Kasumi-1 (cell line): ENCODE data around the gene SYNJ2.

Experiments used
- DNase-seq, 2 experiments: peaks; one replicate each; lab custom pipeline; 2025; lab: John Stamatoyannopoulos, UW

The SYNJ2 gene

DNA sequence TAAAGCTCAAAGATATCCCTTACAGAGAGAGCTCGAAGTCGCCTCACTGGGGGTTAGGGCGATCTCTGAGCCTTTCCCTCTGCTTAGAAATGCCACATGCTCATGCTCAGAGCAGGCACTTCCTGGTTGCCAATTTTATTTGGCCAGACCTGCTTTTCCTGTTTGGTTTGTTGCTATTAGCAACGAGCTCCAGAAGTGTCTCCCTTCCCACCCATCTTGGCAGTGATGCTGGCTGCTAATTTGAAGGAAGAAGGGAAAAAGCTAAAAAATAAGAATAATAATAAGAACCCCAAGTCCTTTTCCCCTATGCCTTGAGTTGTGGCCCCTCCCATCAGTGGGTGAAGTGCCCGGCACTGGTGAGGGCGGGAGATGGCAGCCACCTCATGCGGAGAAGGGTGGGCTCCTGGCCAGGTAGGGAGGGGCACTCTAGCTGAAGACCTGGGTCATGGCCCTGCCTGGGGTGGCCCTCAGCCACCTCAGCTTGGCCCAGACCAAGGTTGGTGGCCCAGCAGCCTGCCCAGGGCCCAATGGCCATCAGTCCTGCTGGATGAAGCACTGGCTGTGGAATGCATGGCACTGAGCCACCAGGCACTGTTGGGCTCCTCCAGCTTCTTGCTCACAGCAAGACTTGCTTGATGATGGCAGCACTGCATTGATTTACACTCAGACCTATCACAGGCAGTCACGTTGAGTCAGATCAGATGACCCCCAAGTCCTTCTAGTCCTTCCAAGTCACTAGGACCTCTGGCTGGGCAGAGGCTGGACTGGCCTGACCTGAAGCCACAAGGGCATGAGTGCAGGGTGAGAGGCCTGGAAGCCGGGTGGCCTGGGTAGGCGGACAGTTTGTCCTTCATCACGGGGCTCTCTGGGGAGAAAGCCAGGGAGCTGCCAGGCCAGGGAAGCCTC, 79.0 kb downstream of the SYNJ2 start:
- DNase-seq: peak; percentile 8 to 15

GRCh38 chr6:158061361-158061708, 79.7 kb downstream of the SYNJ2 start:
- DNase-seq: no peak

DNA sequence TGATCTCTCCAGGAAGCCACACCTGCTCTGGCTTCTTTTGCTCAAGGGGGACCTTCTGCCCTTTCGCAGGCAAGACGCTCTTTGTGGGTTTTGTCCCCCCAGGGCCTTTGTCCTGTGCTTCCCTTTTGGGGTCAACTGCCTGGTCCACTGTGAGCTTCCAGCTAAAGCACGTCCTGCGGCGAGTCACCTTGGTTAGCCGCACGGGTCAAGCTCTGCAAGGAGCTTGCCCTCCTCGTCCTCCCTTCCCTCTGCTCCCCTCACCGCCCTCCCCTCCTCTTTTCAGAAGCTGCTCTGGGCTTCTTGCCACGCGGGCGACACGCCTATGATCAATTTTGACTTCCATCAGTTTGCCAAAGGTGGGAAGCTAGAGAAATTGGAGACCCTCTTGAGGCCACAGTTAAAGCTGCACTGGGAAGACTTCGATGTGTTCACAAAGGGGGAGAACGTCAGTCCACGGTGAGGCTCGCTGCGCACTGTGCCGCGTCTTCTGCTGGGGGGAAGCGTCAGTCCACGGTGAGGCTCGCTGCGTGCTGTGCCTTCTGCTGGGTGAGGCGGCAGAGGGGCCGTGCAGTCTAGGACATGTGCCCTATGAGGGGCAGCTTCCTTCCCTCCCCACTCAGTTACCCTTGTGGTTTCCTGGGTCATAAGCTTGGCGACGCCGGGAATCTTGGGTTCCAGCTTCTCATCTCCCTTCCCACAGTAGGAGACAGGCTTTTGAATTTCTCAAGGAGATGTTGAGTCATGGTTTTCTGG, 80.2 kb downstream of the SYNJ2 start:
- no peak for DNase-seq

DNA sequence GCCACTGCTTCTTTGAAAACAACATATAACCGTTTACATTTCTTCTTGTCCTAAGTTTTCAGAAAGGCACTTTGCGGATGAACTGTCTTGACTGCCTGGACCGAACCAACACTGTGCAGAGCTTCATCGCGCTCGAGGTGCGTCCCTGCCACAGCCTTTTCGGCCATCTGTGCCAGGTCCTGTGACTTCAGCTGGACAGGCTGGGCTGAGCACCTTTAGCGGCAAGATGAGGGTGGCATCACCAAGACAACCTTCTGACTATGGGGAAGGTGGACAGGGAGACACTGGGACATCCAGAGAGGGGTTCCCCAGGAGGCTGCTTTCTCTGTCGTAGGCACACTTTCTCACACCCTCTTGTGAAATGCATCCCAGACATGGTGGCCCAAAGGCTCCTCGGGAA, 82.1 kb downstream of the SYNJ2 start:
- DNase-seq: no peak

- DNase-seq: no peak
Observed at GRCh38 chr6:158064725-158065251, 83.1 kb downstream of the SYNJ2 start.

DNA sequence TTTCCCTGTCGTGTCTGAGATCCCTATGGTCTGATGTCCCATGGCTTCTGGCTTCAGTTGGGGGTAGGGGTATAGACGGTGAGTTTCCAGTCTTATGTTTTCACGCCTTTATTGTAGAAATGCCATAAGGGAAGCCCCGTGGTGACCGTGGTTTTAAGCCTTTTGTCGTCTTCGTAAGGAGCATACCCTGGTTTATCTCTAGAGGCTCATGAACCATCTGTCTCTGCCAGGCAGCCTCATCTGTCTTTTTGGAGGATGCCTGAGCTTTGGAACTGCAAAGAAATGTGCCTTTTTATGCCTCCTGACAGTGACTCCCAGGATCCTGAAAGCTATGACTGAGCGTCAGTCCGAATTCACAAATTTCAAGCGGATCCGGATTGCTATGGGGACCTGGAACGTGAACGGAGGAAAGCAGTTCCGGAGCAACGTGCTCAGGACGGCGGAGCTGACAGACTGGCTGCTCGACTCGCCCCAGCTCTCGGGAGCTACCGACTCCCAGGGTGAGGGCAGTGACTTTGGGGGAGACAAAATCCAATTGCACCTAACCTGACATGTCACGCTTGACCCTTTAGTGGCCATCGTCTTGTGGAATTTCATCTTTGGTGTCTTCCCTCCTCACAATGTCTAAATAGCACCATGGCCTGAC, 84.6 kb downstream of the SYNJ2 start:
- no peak for DNase-seq

GRCh38 chr6:158067436-158068015, 85.9 kb downstream of the SYNJ2 start:
- no peak for DNase-seq

DNA sequence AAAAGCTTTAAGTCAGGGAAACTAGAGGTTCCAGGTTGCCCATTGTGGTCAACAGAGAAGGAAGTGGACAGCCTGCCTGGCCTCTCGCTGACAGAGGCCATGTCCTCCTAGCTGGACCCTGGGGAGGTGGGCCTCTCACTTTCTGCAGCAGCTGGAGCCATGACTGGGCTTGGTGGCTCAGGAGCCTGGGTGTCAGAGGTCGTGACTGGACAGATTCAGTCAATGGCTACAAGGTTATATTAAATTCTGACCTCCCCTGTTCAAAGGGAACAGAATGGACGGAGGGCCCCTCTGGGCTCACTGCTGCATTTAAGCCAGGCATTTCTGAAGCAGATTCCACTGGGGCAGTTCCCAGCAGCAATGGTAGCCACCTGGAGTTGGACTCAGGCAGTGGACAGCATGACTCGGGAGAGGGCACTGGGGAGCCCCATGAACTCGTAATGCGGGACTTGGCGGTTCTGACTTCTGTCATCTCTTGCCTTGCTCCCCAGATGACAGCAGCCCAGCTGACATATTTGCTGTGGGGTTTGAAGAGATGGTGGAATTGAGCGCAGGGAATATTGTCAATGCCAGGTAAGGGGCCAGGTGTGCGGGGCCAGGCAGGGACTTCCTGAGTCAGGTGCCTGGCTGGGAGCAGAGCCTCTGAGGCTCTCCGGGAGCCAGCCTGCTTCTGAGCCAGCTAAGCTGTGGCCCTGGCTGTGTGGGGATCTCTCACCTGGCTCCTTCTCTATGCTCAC, 86.7 kb downstream of the SYNJ2 start:
- no peak for DNase-seq

GRCh38 chr6:158068893-158069799, 87.5 kb downstream of the SYNJ2 start:
- no peak for DNase-seq

DNA sequence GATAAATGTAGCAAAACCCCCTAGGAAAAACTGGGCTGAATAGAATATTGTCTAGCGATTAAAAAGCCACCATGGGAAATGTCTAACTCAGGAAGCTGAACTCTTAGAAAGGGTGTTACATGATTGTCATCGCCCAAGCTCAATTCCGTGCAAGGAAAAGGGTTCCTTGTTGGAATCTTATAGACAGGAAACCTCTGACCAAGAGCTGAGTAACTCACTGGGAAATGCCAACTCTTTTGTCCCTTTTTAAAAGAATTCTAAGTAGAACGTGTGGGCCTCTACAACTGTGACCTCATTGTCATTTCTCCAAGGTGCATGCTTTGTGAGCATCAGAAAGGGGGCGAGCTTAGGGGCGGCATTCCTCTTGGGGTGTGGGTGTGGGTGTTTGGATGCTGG, 88.1 kb downstream of the SYNJ2 start:
- DNase-seq: no peak

- DNase-seq: no peak
Observed at GRCh38 chr6:158070513-158070912, 88.8 kb downstream of the SYNJ2 start.

DNA sequence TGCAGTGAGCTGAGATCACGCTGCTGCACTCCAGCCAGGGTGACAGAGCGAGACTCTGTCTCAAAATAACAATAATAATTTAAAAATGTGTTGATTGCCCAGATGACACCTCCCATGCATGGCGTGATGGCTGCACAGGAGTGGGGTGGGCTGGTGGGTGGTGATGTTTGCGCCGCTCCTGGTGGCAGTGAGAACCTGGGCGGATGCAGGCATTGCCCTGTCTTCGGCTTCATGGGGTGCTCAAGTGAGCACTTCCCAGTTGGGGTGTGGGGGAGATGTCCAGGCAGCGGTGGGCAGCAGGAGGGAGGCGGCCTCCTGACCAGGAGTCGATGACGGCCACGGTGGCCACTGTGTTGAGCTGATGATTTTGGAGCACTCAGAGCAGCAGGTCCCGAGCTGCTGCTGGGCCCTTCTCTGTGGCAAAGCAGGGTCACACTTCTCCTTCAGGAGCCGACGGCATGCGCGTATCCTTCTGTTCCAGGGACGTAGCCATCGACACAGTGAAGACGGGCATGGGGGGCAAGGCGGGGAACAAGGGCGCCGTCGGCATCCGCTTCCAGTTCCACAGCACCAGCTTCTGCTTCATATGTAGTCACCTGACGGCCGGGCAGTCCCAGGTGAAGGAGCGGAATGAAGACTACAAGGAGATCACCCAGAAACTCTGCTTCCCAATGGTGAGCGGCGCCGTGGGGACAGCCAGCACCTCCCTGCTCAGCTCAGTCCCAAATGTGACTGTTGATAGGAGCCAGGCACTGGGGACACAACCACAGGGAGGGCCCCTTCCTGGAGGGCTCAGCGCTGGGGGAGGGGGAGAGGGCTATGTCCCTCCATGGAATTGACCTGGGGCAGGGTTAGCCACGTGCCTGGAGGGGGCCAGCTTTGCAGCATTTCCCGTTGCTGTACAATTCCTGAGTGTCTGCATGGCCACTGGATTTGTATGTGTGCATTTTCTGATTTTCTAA, 89.7 kb downstream of the SYNJ2 start:
- no peak for DNase-seq

DNA sequence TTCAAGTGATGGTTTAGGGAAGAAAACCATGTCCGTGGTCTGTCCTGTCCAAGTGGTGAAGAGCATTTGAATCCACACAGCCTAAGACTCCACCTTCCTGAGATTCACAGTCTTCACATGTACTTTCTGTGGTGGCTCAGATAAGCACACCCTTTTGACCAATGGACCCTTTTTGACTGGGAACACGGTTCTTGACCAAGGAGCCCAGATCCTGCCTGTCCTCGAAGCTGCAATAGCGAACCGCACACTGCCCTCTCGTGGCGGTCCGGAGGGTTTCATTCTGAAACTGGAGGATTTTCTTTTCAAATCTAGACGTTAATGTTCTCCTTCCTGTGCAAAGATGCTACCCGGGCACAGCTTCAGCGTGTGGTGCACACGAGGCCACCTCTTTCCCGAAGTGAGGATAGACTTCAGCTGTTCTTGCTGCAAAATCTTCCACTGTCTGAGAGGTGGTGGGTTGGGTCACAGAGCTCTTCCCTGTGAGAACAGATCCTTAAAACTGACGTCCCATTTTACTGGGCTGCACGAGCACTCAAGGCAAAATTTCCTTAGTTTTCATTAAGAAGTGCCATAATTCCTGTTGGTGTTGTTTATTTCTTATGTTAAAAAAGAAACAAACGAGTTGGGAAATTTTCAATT, 90.5 kb downstream of the SYNJ2 start:
- DNase-seq: peak; percentile 58 to 59

- DNase-seq: no peak
Observed at GRCh38 chr6:158073776-158074175, 92.1 kb downstream of the SYNJ2 start.

GRCh38 chr6:158076548-158076947, 94.9 kb downstream of the SYNJ2 start:
- no peak for DNase-seq

DNA sequence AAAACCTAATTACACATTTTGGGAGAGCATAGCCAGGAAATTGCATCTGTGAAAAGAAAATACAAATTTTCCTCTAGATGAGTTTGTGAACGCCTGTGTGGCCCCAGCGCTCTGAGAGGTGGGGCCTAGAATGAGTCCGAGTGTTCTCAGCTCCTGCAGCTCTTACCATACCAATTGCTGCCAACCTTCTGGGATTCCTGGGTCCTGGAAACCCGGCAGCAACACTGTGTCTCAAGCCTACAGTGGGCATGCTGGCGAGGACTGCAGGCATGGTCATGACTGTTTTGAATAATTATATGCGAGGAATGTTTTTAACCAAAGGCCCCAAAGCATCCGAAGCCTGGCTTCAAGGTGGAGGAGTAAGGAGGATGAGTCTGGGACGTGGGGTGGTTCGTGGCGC, 96.0 kb downstream of the SYNJ2 start:
- no peak for DNase-seq

DNA sequence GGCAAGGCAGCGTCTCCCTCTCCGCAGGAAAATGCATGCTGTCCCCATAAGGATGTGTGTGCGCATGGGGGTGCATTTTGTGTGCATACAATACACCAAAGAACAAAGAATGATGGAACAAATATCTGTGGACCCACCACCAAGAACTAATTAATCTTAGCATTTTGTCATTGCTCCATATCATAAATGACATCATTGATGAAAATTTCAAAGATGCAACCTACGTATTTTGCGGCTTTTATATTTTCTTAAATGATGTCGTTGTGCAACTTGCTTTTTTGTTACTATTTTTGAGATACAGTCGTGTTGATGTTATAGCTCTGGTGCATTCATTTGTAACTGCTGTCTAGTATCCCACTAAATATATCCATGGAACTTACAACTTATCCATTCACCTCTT, 96.7 kb downstream of the SYNJ2 start:
- no peak for DNase-seq

DNA sequence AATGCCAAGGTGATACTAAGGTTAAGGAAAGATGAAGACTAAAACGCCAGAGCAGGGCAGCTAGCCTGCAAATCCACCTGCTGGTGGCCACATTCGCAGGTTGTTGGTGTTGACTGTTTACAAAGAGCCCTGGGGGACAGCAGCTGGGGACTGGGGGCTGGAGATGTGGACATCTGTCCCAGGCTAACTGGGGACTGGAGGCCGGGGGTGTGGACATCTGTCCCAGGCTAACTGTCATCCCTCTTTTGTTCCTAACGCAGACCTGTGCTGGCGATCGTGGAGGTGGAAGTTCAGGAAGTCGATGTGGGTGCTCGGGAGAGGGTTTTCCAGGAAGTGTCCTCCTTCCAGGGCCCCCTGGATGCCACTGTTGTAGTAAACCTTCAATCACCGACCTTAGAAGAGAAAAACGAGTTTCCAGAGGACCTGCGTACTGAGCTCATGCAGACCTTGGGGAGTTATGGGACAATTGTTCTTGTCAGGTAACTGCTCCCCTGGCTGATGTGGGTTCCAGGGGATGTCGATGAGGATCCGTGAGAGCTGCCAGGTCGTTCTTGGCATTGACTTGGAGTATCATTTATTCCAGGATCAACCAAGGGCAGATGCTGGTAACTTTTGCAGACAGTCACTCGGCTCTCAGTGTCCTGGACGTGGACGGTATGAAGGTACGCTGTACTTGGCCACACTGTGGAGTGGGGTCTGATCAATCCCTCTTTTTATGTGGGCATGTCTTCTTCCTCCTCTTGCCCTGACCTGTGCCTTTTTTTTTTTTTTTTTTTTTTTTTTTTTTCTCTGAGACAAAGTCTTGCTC, 99.4 kb downstream of the SYNJ2 start:
- DNase-seq: no peak
